Body of pancreas (tissue), 4 donors: ENCODE results near the gene TUFT1. TPM values are rescaled to one million over a fixed set of nuclear protein-coding genes. Genes with fewer than 3 reads are reported as not detected.
A peak's percentile ranks its signal among the peaks of the same experiment; 100 is the strongest.

Source experiments
- ATAC-seq: fragments of 150-250 bp; one replicate; pipeline ENCODE4 v1.9.1; 2016
- DNase-seq, 4 donors: peaks; one replicate each; pipeline ENCODE4 v3.0.0-alpha.2; 2019
- H3K27ac ChIP-seq, 4 donors: fragments of 200-600 bp; sonication (generic); 1 replicate in 3 of 4; 2 replicates in 1 of 4; pipeline versions ENCODE4 v1.5.1 to v1.6.1; 2016 to 2019; ENCODE audit warnings: mild to moderate bottlenecking in 1 of 4, mixed read lengths in 1 of 4, moderate library complexity in 1 of 4
- H3K27me3 ChIP-seq, 2 donors: fragments of 200-600 bp; sonication (generic); one replicate each; pipeline ENCODE4 v1.6.0; 2016; ENCODE audit warnings: mild to moderate bottlenecking in 1 of 2
- H3K36me3 ChIP-seq, 2 donors: fragments of 200-600 bp; sonication (generic); replicated peaks in 1 of 2; 2 replicates each; pipeline ENCODE4 v1.5.1; 2016; ENCODE audit warnings: low read depth in 2 of 2; ENCODE audit not compliant: insufficient read depth in 1 of 2
- H3K4me1 ChIP-seq: fragments of 200-600 bp; sonication (generic); one replicate; pipeline ENCODE4 v1.6.0; 2016
- H3K4me3 ChIP-seq, 2 donors: fragments of 200-600 bp; sonication (generic); 1 replicate in 1 of 2; 2 replicates in 1 of 2; pipeline ENCODE4 v1.5.1; 2016 to 2019
- H3K9me3 ChIP-seq, 3 donors: fragments of 200-600 bp; sonication (generic); 1 replicate in 2 of 3; 2 replicates in 1 of 3; pipeline ENCODE4 v1.5.1; 2016
- CTCF ChIP-seq, 7 experiments: fragments of 450-650 bp in 4 of 7; fragments of 200-600 bp in 3 of 7; sonication (generic) in 3 of 7; IDR thresholded peaks; one replicate each; pipeline ENCODE4 v1.5.1; 2016 to 2019; ENCODE audit warnings: antibody characterized with exemption in 7 of 7
- POLR2A ChIP-seq, 3 donors: fragments of 450-650 bp; IDR thresholded peaks; one replicate each; pipeline ENCODE4 v1.6.1; 2016; ENCODE audit warnings: antibody characterized with exemption in 3 of 3, mild to moderate bottlenecking in 2 of 3
- WGBS, 2 donors: methylation state at CpG; one replicate each; pipeline ENCODE4 v1.1.5; 2017; 5-methylcytosine and 5-hydroxymethylcytosine counted together
- intact Hi-C: fragments of 100-400 bp; cut with DNase I; formaldehyde crosslinking; loops from one replicate; pipeline ENCODE4 v1.15.1; 2023
- total RNA-seq, 2 donors: library from RNA; depleted of rRNA; stranded (reverse); fragments of >200 nt; gene quantifications; one replicate each; pipeline ENCODE4 v1.1.0, GENCODE V29; 2016

Gene TUFT1
- total RNA-seq, 2 donors from 2014 or later, result 10.9 to 17.1 TPM

- Histone ChIP-seq H3K4me3 (no peak overlapping the region), H3K36me3 (peaks cover 0 to 8% of the 10 kb centered on the region in 2 donors), H3K27me3 (no peaks in the 10 kb centered on the region), H3K9me3 (no peaks in the 10 kb centered on the region), H3K27ac (no peak overlapping the region), H3K4me1 (peaks cover 3% of the 10 kb centered on the region)
- TF ChIP-seq CTCF (IDR thresholded peaks at IDR 0.05) (no peak), POLR2A (IDR thresholded peaks at IDR 0.05) (no peak)
- ATAC-seq (no peak), DNase-seq (no peak)
- intact Hi-C loops, result no loop called here
- 53 to 63% methylated on average over 3 of the region's 3 CpGs for WGBS, 2 donors
Observed at GRCh38 chr1:151568626-151569088, 28.5 kb downstream of the TUFT1 start.

GRCh38 chr1:151570819-151571218 lies 30.7 kb downstream of the TUFT1 start:
- 13 to 48% methylated on average over 1 of the region's 1 CpG for WGBS, 2 donors
- intact Hi-C loops, result no loop called here
- TF ChIP-seq POLR2A (IDR thresholded peaks at IDR 0.05) (no peak), CTCF (IDR thresholded peaks at IDR 0.05) (no peak)
- Histone ChIP-seq H3K36me3 (peaks cover 0 to 9% of the 10 kb centered on the region in 2 donors), H3K9me3 (no peaks in the 10 kb centered on the region), H3K27ac (no peak overlapping the region), H3K4me3 (no peak overlapping the region), H3K4me1 (peaks cover 3% of the 10 kb centered on the region), H3K27me3 (no peaks in the 10 kb centered on the region)
- ATAC-seq, result no peak
- peak; percentile 25 to 72 (median 51) for DNase-seq

GRCh38 chr1:151574575-151575529 lies 34.7 kb downstream of the TUFT1 start:
- TF ChIP-seq CTCF (IDR thresholded peaks at IDR 0.05) (no peak), POLR2A (IDR thresholded peaks at IDR 0.05) (no peak)
- H3K27me3 ChIP-seq, result no peaks in the 10 kb centered on the region
- intact Hi-C loops, result no loop called here
- H3K9me3 ChIP-seq, result no peaks in the 10 kb centered on the region
- DNase-seq (no peak), ATAC-seq (peak; percentile 9)
- H3K27ac ChIP-seq, result no peak overlapping the region
- 83% methylated on average over 9 to 12 of the region's 12 CpGs for WGBS, 2 donors
- H3K36me3 ChIP-seq, result peaks cover 0 to 28% of the 10 kb centered on the region in 2 donors
- peaks cover 3% of the 10 kb centered on the region for H3K4me1 ChIP-seq
- H3K4me3 ChIP-seq, result no peak overlapping the region

- Histone ChIP-seq H3K4me1 (no peaks in the 10 kb centered on the region), H3K36me3 (peaks cover 0 to 40% of the 10 kb centered on the region in 2 donors), H3K4me3 (no peak overlapping the region), H3K27me3 (no peaks in the 10 kb centered on the region), H3K27ac (no peak overlapping the region), H3K9me3 (no peaks in the 10 kb centered on the region)
- 97 to 100% methylated on average over 2 of the region's 2 CpGs for WGBS, 2 donors
- TF ChIP-seq CTCF (IDR thresholded peaks at IDR 0.05) (no peak), POLR2A (IDR thresholded peaks at IDR 0.05) (no peak)
- DNase-seq (no peak), ATAC-seq (no peak)
- intact Hi-C loops, result no loop called here
Observed at GRCh38 chr1:151577173-151577572, 37.1 kb downstream of the TUFT1 start.
